ENCODE data around the gene GNG10. TPM values are rescaled to one million over a fixed set of nuclear protein-coding genes. Genes with fewer than 3 reads are reported as not detected.
"Not testable (repeated sequence)": the region's sequence is repeated elsewhere in the genome, so short reads cannot be mapped to it uniquely, and the experiment has no call there.

Gene GNG10
- 10 to 100 TPM; 18.8 to 62.2 (median 39.6) TPM for total RNA-seq

- Histone ChIP-seq H3K4me1 (peaks cover 12 to 23% (median 13%) of the 10 kb centered on the region in 4 donors), H3K36me3 (no peaks in the 10 kb centered on the region), H3K27me3 (no peaks in the 10 kb centered on the region), H3K27ac (peak within 1 kb of the TSS; percentile 79 to 94 (median 89)), H3K9me3 (no peaks in the 10 kb centered on the region), H3K4me3 (peak within 1 kb of the TSS; percentile 61 to 96 (median 87))
- 0 to 5% methylated on average over 4 to 34 of the region's 61 CpGs for WGBS, 2 donors
- DNase-seq (peak; percentile 73 to 94), ATAC-seq (ENCODE audit: low FRiP score in 2 of 2) (peak; percentile 81 to 97)
- TF ChIP-seq CTCF (IDR thresholded peaks at IDR 0.05), result no peak
- TF ChIP-seq POLR2AphosphoS5 (IDR thresholded peaks at IDR 0.05), result peak; percentile 2 to 54
- peak in 2 of 4 donors; percentile 49 to 65 for TF ChIP-seq POLR2A (IDR thresholded peaks at IDR 0.05)
- TF ChIP-seq EP300 (IDR thresholded peaks at IDR 0.05), result no peak
Measured at GRCh38 chr9:111661150-111661801, at the start of gene GNG10. Gene GNG10, plus strand, starts transcription at chr9:111661605. Its CDS starts 30 bp downstream, at chr9:111661635.

- 30 to 53% methylated on average over 4 of the region's 4 CpGs for WGBS, 2 donors
- TF ChIP-seq POLR2AphosphoS5 (IDR thresholded peaks at IDR 0.05) (no peak), CTCF (IDR thresholded peaks at IDR 0.05) (no peak)
- ATAC-seq (ENCODE audit: low FRiP score in 2 of 2), result no peak
Measured at GRCh38 chr9:111613436-111614040, 47.9 kb upstream of the GNG10 start.

GRCh38 chr9:111615928-111616327 lies 45.5 kb upstream of the GNG10 start:
- 77 to 82% methylated on average over 3 of the region's 3 CpGs for WGBS, 2 donors
- Histone ChIP-seq H3K27ac (no peak overlapping the region), H3K9me3 (no peaks in the 10 kb centered on the region), H3K4me3 (no peak overlapping the region), H3K4me1 (no peaks in the 10 kb centered on the region), H3K27me3 (no peaks in the 10 kb centered on the region), H3K36me3 (no peaks in the 10 kb centered on the region)
- ATAC-seq (ENCODE audit: low FRiP score in 2 of 2) (no peak), DNase-seq (no peak)
- TF ChIP-seq POLR2AphosphoS5 (IDR thresholded peaks at IDR 0.05) (no peak), POLR2A (IDR thresholded peaks at IDR 0.05) (no peak), EP300 (IDR thresholded peaks at IDR 0.05) (no peak)

More at GRCh38 chr9:111613436-111614040, 47.9 kb upstream of the GNG10 start:
- no peaks in the 10 kb centered on the region for H3K9me3 ChIP-seq
- H3K27me3 ChIP-seq, result no peaks in the 10 kb centered on the region
- H3K36me3 ChIP-seq, result no peaks in the 10 kb centered on the region
- no peak for DNase-seq
- H3K4me3 ChIP-seq, result no peak overlapping the region
- no peak overlapping the region for H3K27ac ChIP-seq
- no peaks in the 10 kb centered on the region for H3K4me1 ChIP-seq

- not testable (repeated sequence) for ATAC-seq (ENCODE audit: low FRiP score in 2 of 2); H3K4me1 ChIP-seq; H3K4me3 ChIP-seq; H3K27me3 ChIP-seq; H3K36me3 ChIP-seq; H3K9me3 ChIP-seq; H3K27ac ChIP-seq
- peak in 1 of 2 donors; percentile 76 for DNase-seq
- WGBS, 2 donors, result 92 to 98% methylated on average over 7 to 11 of the region's 29 CpGs
Measured at GRCh38 chr9:111617349-111617748, 44.1 kb upstream of the GNG10 start.

- WGBS, 2 donors, result 20 to 41% methylated on average over 2 of the region's 2 CpGs
Measured at GRCh38 chr9:111621895-111622480, 39.4 kb upstream of the GNG10 start.

More at GRCh38 chr9:111621895-111622480, 39.4 kb upstream of the GNG10 start:
- Histone ChIP-seq H3K9me3 (no peaks in the 10 kb centered on the region), H3K4me1 (peaks cover 0 to 5% (median 1%) of the 10 kb centered on the region in 4 donors), H3K36me3 (no peaks in the 10 kb centered on the region), H3K27me3 (no peaks in the 10 kb centered on the region), H3K27ac (no peak overlapping the region), H3K4me3 (no peak overlapping the region)
- TF ChIP-seq POLR2AphosphoS5 (IDR thresholded peaks at IDR 0.05) (no peak), CTCF (IDR thresholded peaks at IDR 0.05) (peak in 5 of 6 experiments; percentile 37 to 74 (median 49))
- ATAC-seq (ENCODE audit: low FRiP score in 2 of 2), result peak in 1 of 2 donors; percentile 91
- DNase-seq, result no peak

Data from upper lobe of left lung (tissue), 6 donors.